Testis (tissue), 3 donors: ENCODE data around the gene SH3GL3. TPM values are rescaled to one million over a fixed set of nuclear protein-coding genes. Genes with fewer than 3 reads are reported as not detected.

Experiments used
- DNase-seq: peaks from one replicate; pipeline ENCODE4 v3.0.0-alpha.2; 2019
- H3K27ac ChIP-seq, 2 donors: fragments of 200-600 bp; sonication (generic); one replicate each; pipeline ENCODE4 v1.5.1; 2019
- H3K27me3 ChIP-seq: fragments of 200-600 bp; sonication (generic); one replicate; pipeline ENCODE4 v1.5.1; 2019
- H3K36me3 ChIP-seq: fragments of 200-600 bp; sonication (generic); one replicate; pipeline ENCODE4 v1.5.1; 2017; ENCODE audit warnings: low read depth; ENCODE audit errors: missing control alignments
- H3K4me1 ChIP-seq: fragments of 200-600 bp; sonication (generic); one replicate; pipeline ENCODE4 v1.5.1; 2019
- H3K4me3 ChIP-seq, 2 donors: fragments of 200-600 bp; sonication (generic); one replicate each; pipeline ENCODE4 v1.5.1; 2017 to 2019
- H3K9me3 ChIP-seq: fragments of 200-600 bp; sonication (generic); one replicate; pipeline ENCODE4 v1.5.1; 2017
- POLR2A ChIP-seq: fragments of 450-650 bp; IDR thresholded peaks from one replicate; pipeline ENCODE4 v1.6.1; 2017; ENCODE audit warnings: antibody characterized with exemption, mild to moderate bottlenecking, moderate library complexity
- WGBS, 2 donors: methylation state at CpG; one replicate each; pipeline ENCODE4 v1.1.5; 2018; 5-methylcytosine and 5-hydroxymethylcytosine counted together
- intact Hi-C: fragments of 100-400 bp; cut with DNase I; formaldehyde crosslinking; loops from one replicate; pipeline ENCODE4 v1.15.1; 2023; ENCODE audit warnings: low total_unique reads
- polyA plus RNA-seq: library from polyadenylated mRNA; stranded (reverse); fragments of 350-450 nt; fragmentation: Illumina TruSeq; extraction: RNeasy Lipid Tissue Mini Kit (QIAGEN cat#74804); gene quantifications from one replicate; pipeline ENCODE4 v1.2.3, GENCODE V29; 2014; ENCODE audit warnings: low read depth, low replicate concordance; ENCODE audit not compliant: insufficient read depth
- total RNA-seq, 2 donors: library from RNA; depleted of rRNA; stranded (reverse); fragments of >200 nt; gene quantifications; one replicate each; pipeline ENCODE4 v1.2.3, GENCODE V29; 2016
- TF ChIP-seq, protein P1 (sequence below), 3 experiments: fragments of 450-650 bp in 2 of 3; fragments of 200-600 bp in 1 of 3; sonication (generic) in 1 of 3; IDR thresholded peaks; one replicate each; pipeline ENCODE4 v1.5.1; 2016 to 2019; ENCODE audit warnings: antibody characterized with exemption in 3 of 3, mild to moderate bottlenecking in 2 of 3, moderate library complexity in 1 of 3

SH3GL3 gene
- total and polyA plus RNA-seq, 3 donors from 2014 or later = 36.3 to 135 (median 112) TPM

DNA sequence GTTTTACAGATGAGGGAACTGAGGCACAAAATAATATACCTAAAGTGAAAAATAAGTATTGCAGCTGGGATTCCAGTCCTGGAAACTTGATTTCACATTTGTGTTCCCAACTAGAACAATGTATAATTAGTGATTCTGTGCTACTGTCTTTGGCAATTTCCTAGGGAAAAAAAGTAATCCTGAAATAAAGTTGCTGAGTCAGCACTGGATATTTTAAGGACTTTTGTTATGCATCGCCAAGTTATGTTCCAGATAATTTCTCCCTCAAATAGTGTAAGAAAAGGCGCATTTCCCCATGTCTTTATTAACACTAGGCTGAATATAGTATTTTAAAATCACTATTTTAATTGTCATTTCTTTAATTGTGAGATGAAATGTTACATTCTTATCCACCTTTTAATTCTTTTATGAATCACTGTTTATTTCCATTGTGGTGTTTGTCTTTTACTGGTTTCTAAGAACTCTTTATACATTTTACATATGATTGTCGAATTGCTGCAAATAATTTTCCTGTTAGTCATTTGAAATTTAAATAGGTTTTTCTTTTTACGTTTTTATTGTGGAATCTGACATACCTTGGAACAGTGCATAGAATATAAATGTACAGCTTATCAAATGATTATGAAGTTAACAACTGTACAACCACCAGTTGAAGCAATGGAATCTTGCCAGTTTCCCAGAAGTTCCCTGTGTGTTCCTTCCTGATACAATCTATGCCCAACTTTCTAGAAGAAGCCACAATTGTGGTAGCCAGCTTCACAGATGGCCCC is 56.6 kb downstream of the SH3GL3 start:
- Histone ChIP-seq H3K36me3 (no peaks in the 10 kb centered on the region), H3K27me3 (no peaks in the 10 kb centered on the region), H3K4me3 (no peak overlapping the region), H3K9me3 (no peaks in the 10 kb centered on the region), H3K4me1 (no peaks in the 10 kb centered on the region), H3K27ac (no peak overlapping the region)
- intact Hi-C loops = no loop called here
- 82 to 85% methylated on average over 4 of the region's 4 CpGs for WGBS, 2 donors
- no peak for TF ChIP-seq POLR2A
- TF ChIP-seq, protein P1, sequence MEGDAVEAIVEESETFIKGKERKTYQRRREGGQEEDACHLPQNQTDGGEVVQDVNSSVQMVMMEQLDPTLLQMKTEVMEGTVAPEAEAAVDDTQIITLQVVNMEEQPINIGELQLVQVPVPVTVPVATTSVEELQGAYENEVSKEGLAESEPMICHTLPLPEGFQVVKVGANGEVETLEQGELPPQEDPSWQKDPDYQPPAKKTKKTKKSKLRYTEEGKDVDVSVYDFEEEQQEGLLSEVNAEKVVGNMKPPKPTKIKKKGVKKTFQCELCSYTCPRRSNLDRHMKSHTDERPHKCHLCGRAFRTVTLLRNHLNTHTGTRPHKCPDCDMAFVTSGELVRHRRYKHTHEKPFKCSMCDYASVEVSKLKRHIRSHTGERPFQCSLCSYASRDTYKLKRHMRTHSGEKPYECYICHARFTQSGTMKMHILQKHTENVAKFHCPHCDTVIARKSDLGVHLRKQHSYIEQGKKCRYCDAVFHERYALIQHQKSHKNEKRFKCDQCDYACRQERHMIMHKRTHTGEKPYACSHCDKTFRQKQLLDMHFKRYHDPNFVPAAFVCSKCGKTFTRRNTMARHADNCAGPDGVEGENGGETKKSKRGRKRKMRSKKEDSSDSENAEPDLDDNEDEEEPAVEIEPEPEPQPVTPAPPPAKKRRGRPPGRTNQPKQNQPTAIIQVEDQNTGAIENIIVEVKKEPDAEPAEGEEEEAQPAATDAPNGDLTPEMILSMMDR (IDR thresholded peaks at IDR 0.05) = no peak
- no peak for DNase-seq

DNA sequence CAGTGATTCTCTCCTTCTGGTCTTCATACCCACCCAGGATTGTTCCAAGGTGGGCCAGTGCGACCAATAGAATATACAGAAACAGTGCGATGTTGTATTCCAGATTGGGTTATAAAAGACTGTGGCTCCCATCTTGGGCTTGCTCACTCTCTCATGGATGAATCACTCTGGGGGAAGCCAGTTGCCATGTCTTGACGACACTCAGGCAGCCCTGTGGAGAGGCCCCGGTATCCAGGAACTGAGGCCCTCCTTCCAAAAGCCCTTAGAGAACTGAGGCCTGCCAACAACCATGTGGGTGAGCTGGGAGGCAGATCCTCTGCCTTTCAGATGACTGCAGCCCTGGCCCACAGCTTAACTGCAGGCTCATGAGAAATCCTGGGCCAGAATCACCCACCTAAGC is 57.2 kb downstream of the SH3GL3 start:
- H3K4me3 ChIP-seq = no peak overlapping the region

DNA sequence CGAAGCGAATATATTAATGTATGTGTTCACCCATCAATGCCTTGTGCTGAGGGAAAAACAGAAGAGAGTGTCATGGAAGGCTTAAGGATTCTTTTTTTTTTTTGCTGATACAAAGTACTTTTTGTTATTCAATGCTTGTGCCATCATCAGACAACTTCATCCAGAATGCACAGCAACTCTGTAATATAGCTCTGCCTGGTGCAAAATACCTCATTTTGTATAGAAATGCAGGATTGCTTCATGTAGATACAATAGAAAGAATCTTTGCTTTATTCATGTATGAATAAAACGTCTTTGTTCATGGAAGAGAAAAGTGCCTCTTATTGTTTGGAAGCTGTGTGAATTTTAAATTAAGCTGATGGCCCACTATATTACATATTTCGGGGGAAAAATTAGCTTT is 62.9 kb downstream of the SH3GL3 start:
- intact Hi-C loops = no loop called here
- Histone ChIP-seq H3K9me3 (no peaks in the 10 kb centered on the region), H3K36me3 (no peaks in the 10 kb centered on the region), H3K27ac (no peak overlapping the region), H3K27me3 (no peaks in the 10 kb centered on the region), H3K4me1 (no peaks in the 10 kb centered on the region), H3K4me3 (no peak overlapping the region)
- no peak for DNase-seq
- WGBS, 2 donors = 88 to 91% methylated on average over 4 of the region's 4 CpGs
- TF ChIP-seq, protein P1 (IDR thresholded peaks at IDR 0.05) = no peak
- no peak for TF ChIP-seq POLR2A

More for the DNA sequence above, 57.2 kb downstream of the SH3GL3 start:
- no peaks in the 10 kb centered on the region for H3K36me3 ChIP-seq
- no peak for TF ChIP-seq POLR2A
- TF ChIP-seq, protein P1 (IDR thresholded peaks at IDR 0.05) = no peak
- intact Hi-C loops = no loop called here
- DNase-seq = no peak
- no peaks in the 10 kb centered on the region for H3K9me3 ChIP-seq
- H3K27ac ChIP-seq = no peak overlapping the region
- no peaks in the 10 kb centered on the region for H3K4me1 ChIP-seq
- no peaks in the 10 kb centered on the region for H3K27me3 ChIP-seq
- 84 to 94% methylated on average over 4 of the region's 4 CpGs for WGBS, 2 donors

DNA sequence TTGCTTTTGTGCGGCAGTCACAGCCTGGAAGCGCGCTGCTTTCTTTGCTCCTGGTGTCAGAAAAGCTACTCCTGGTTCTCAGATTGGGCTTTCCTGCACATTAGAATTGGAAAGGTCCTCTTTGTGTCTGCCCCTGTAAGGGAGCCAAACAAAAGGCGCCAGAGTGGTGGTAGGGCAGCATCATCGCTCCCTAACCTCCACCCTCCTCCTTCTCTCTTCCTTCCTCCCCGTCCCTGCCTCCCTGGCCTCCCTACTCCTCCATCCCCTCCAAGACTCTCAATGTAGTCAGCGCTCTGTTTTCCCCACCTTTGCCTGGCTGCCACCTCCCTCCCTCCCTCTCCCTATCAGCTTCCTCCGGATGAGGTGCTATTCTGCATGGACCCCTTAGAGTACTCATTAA is 65.3 kb downstream of the SH3GL3 start:
- Histone ChIP-seq H3K4me3 (no peak overlapping the region), H3K9me3 (no peaks in the 10 kb centered on the region), H3K36me3 (no peaks in the 10 kb centered on the region), H3K4me1 (no peaks in the 10 kb centered on the region), H3K27me3 (no peaks in the 10 kb centered on the region), H3K27ac (no peak overlapping the region)
- 71 to 76% methylated on average over 8 of the region's 8 CpGs for WGBS, 2 donors
- TF ChIP-seq POLR2A = no peak
- TF ChIP-seq, protein P1 (IDR thresholded peaks at IDR 0.05) = no peak
- DNase-seq = no peak
- intact Hi-C loops = no loop called here

DNA sequence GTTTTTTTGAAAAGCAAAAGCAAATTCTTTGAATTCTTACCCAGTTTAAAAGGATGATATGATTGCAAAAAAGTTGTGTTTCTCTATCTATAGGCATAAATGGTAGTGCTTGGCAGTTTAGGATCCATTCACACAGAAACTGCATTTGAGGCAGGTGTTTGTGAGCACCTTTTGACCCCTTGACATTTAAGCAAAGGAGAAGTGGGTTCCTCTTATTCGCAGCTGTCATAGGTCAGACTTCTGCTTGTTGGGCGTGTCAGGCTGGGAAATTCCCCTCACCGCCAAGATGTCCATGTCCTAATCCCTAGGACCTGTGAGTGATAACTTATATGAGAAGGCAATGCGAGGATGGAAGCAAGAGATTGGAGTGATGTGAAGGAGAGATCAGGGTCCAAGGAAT is 67.4 kb downstream of the SH3GL3 start:
- no peak overlapping the region for H3K4me3 ChIP-seq
- H3K4me1 ChIP-seq = no peaks in the 10 kb centered on the region
- TF ChIP-seq, protein P1 (IDR thresholded peaks at IDR 0.05) = no peak
- no peak overlapping the region for H3K27ac ChIP-seq
- H3K36me3 ChIP-seq = no peaks in the 10 kb centered on the region
- intact Hi-C loops = no loop called here
- DNase-seq = no peak
- no peaks in the 10 kb centered on the region for H3K27me3 ChIP-seq
- no peaks in the 10 kb centered on the region for H3K9me3 ChIP-seq
- 83 to 86% methylated on average over 4 of the region's 4 CpGs for WGBS, 2 donors
